Measurements from ENCODE around the gene UBE2D2. TPM values are rescaled to one million over a fixed set of nuclear protein-coding genes. Genes with fewer than 3 reads are reported as not detected.

The UBE2D2 gene
- total and polyA plus RNA-seq, 2 of the 13 experiments (the other 11 are each of a cell fraction or from before 2014, with no cell fraction given), result 79.1 to 109 TPM

DNA sequence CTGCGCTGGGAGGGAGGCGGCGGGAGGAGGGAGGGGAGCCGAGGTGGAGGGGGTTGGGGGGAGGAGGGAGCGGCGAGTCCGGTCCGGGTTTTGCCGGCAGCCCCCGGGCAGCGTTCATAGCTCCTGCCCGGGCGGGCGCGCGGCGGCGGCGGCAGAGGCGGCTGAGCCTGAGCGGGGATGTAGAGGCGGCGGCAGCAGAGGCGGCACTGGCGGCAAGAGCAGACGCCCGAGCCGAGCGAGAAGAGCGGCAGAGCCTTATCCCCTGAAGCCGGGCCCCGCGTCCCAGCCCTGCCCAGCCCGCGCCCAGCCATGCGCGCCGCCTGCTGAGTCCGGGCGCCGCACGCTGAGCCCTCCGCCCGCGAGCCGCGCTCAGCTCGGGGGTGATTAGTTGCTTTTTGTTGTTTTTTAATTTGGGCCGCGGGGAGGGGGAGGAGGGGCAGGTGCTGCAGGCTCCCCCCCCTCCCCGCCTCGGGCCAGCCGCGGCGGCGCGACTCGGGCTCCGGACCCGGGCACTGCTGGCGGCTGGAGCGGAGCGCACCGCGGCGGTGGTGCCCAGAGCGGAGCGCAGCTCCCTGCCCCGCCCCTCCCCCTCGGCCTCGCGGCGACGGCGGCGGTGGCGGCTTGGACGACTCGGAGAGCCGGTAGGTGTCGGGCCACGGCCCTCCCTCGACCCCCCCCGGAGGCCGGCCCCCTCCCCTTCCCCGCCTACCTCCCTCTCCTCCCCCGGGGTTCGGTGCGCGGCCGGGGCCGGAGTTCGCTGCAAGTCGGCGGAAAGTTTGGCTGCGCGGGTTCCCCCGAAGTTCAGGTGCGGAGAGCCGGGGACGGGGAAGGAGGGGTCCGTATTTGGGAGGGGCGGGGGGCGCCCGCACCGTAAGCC lies 87.3 kb downstream of the UBE2D2 start, which contains the start of gene CXXC5 (continued):
- TF ChIP-seq XRCC5 (optimal IDR thresholded peaks at IDR 0.05; ENCODE audit: low read length) (no peak), PHF8 (CRISPR knock-in tag; IDR thresholded peaks at IDR 0.05) (peak; percentile 43; the same call in 1 of the 2 replicates), ZNF713 (CRISPR knock-in tag; IDR thresholded peaks at IDR 0.05) (no peak), HNRNPUL1 (IDR thresholded peaks at IDR 0.05; ENCODE audit: low read depth, low read length) (no peak), ZNF615 (CRISPR knock-in tag; IDR thresholded peaks at IDR 0.05; ENCODE audit: borderline replicate concordance) (no peak), TCF7L2 (IDR thresholded peaks at IDR 0.05; ENCODE audit: low read depth, low read length) (no peak), FOXP1 (IDR thresholded peaks at IDR 0.05) (no peak), FOXP1 (CRISPR knock-in tag; IDR thresholded peaks at IDR 0.05) (no peak), BCL6 (CRISPR knock-in tag; IDR thresholded peaks at IDR 0.05) (peak; percentile 45; the same call in 1 of the 2 replicates), KDM2A (CRISPR knock-in tag; IDR thresholded peaks at IDR 0.05; ENCODE audit: borderline replicate concordance, low read depth) (peak; percentile 56; the same call in 1 of the 2 replicates), TCF7 (IDR thresholded peaks at IDR 0.05; ENCODE audit: low read depth) (no peak), ZNF674 (CRISPR knock-in tag; IDR thresholded peaks at IDR 0.05; ENCODE audit: low read depth) (no peak), SMAD9 (CRISPR knock-in tag; IDR thresholded peaks at IDR 0.05) (no peak)
- TF ChIP-seq, protein P1, sequence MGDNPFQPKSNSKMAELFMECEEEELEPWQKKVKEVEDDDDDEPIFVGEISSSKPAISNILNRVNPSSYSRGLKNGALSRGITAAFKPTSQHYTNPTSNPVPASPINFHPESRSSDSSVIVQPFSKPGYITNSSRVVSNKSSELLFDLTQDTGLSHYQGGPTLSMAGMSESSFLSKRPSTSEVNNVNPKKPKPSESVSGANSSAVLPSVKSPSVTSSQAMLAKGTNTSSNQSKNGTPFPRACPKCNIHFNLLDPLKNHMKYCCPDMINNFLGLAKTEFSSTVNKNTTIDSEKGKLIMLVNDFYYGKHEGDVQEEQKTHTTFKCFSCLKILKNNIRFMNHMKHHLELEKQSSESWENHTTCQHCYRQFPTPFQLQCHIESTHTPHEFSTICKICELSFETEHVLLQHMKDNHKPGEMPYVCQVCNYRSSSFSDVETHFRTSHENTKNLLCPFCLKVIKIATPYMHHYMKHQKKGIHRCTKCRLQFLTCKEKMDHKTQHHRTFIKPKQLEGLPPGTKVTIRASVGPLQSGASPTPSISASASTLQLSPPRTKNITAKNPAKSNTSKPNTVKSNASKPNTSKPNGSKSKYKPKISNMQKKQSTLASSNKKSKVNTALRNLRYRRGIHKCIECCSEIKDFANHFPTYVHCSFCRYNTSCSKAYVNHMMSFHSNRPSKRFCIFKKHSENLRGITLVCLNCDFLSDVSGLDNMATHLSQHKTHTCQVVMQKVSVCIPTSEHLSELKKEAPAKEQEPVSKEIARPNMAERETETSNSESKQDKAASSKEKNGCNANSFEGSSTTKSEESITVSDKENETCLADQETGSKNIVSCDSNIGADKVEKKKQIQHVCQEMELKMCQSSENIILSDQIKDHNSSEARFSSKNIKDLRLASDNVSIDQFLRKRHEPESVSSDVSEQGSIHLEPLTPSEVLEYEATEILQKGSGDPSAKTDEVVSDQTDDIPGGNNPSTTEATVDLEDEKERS (CRISPR knock-in tag; IDR thresholded peaks at IDR 0.05), result no peak
- TF ChIP-seq, protein P2, sequence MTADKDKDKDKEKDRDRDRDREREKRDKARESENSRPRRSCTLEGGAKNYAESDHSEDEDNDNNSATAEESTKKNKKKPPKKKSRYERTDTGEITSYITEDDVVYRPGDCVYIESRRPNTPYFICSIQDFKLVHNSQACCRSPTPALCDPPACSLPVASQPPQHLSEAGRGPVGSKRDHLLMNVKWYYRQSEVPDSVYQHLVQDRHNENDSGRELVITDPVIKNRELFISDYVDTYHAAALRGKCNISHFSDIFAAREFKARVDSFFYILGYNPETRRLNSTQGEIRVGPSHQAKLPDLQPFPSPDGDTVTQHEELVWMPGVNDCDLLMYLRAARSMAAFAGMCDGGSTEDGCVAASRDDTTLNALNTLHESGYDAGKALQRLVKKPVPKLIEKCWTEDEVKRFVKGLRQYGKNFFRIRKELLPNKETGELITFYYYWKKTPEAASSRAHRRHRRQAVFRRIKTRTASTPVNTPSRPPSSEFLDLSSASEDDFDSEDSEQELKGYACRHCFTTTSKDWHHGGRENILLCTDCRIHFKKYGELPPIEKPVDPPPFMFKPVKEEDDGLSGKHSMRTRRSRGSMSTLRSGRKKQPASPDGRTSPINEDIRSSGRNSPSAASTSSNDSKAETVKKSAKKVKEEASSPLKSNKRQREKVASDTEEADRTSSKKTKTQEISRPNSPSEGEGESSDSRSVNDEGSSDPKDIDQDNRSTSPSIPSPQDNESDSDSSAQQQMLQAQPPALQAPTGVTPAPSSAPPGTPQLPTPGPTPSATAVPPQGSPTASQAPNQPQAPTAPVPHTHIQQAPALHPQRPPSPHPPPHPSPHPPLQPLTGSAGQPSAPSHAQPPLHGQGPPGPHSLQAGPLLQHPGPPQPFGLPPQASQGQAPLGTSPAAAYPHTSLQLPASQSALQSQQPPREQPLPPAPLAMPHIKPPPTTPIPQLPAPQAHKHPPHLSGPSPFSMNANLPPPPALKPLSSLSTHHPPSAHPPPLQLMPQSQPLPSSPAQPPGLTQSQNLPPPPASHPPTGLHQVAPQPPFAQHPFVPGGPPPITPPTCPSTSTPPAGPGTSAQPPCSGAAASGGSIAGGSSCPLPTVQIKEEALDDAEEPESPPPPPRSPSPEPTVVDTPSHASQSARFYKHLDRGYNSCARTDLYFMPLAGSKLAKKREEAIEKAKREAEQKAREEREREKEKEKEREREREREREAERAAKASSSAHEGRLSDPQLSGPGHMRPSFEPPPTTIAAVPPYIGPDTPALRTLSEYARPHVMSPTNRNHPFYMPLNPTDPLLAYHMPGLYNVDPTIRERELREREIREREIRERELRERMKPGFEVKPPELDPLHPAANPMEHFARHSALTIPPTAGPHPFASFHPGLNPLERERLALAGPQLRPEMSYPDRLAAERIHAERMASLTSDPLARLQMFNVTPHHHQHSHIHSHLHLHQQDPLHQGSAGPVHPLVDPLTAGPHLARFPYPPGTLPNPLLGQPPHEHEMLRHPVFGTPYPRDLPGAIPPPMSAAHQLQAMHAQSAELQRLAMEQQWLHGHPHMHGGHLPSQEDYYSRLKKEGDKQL (CRISPR knock-in tag; IDR thresholded peaks at IDR 0.05; ENCODE audit: low read depth), result no peak
- TF ChIP-seq, protein P3, sequence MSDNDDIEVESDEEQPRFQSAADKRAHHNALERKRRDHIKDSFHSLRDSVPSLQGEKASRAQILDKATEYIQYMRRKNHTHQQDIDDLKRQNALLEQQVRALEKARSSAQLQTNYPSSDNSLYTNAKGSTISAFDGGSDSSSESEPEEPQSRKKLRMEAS (IDR thresholded peaks at IDR 0.05), result peak; percentile 52
- TF ChIP-seq, protein P4, sequence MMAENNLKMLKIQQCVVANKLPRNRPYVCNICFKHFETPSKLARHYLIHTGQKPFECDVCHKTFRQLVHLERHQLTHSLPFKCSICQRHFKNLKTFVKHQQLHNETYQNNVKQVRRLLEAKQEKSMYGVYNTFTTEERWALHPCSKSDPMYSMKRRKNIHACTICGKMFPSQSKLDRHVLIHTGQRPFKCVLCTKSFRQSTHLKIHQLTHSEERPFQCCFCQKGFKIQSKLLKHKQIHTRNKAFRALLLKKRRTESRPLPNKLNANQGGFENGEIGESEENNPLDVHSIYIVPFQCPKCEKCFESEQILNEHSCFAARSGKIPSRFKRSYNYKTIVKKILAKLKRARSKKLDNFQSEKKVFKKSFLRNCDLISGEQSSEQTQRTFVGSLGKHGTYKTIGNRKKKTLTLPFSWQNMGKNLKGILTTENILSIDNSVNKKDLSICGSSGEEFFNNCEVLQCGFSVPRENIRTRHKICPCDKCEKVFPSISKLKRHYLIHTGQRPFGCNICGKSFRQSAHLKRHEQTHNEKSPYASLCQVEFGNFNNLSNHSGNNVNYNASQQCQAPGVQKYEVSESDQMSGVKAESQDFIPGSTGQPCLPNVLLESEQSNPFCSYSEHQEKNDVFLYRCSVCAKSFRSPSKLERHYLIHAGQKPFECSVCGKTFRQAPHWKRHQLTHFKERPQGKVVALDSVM (CRISPR knock-in tag; IDR thresholded peaks at IDR 0.05), result no peak; the same call in 1 of the 2 replicates
